ENCODE measurements around the gene CD302.

DNA sequence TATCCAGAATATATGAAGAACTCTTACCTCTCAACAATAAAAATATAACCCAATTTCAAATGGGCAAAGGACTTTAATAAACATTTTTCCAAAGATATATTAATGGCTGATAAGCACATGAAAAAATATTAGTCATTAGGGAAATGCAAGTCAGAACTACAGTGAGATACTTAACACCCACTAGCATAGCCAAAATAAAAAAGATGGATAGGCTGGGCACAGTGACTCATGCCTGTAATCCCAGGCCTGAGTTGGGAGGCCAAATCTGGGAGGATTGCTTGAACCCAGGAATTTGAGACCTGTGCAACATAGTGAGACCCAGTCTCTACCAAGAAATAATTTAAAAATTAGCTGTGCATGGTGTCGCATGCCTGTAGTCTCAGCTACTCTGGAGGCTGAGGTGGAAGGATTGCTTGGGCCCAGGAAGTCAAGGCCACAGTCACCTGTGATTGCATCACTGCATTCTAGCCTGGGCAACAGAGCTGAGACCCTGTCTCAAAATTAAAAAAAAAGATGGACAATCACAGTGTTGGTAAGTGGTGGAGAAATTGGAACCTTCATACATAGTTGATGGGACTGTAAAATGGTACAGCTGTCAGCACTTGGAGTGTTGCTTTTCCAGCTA, 60.6 kb downstream of the CD302 start:
- TF ChIP-seq, protein P1, sequence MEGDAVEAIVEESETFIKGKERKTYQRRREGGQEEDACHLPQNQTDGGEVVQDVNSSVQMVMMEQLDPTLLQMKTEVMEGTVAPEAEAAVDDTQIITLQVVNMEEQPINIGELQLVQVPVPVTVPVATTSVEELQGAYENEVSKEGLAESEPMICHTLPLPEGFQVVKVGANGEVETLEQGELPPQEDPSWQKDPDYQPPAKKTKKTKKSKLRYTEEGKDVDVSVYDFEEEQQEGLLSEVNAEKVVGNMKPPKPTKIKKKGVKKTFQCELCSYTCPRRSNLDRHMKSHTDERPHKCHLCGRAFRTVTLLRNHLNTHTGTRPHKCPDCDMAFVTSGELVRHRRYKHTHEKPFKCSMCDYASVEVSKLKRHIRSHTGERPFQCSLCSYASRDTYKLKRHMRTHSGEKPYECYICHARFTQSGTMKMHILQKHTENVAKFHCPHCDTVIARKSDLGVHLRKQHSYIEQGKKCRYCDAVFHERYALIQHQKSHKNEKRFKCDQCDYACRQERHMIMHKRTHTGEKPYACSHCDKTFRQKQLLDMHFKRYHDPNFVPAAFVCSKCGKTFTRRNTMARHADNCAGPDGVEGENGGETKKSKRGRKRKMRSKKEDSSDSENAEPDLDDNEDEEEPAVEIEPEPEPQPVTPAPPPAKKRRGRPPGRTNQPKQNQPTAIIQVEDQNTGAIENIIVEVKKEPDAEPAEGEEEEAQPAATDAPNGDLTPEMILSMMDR (conservative IDR thresholded peaks at IDR 0.05 in 1 of 2, IDR thresholded peaks at IDR 0.05 in 1 of 2; ENCODE audit: extremely low read depth in 1 of 2, insufficient read depth in 1 of 2, low read depth in 1 of 2, low read length in 2 of 2), result no peak
- no peak for TF ChIP-seq EZH2 (IDR thresholded peaks at IDR 0.05; ENCODE audit: borderline replicate concordance, low read length)

Measured in mammary epithelial cell (primary cell).